Nephron (organoid): Measurements from ENCODE around the gene ICAM5.
"Not testable (repeated sequence)": the region's sequence is repeated elsewhere in the genome, so short reads cannot be mapped to it uniquely, and the experiment has no call there.

Experiments
- H3K27ac Mint-ChIP-seq, 3 experiments: 2 replicates each; pipeline ENCODE4 v1.8.0; 2020; ENCODE audit warnings: mixed read lengths in 3 of 3, mild to moderate bottlenecking in 2 of 3, moderate library complexity in 1 of 3
- H3K27me3 Mint-ChIP-seq: 2 replicates; pipeline ENCODE4 v1.8.0; 2021; ENCODE audit warnings: low read depth, mild to moderate bottlenecking, moderate library complexity, mixed read lengths
- H3K36me3 Mint-ChIP-seq: 2 replicates; pipeline ENCODE4 v1.8.0; 2020; ENCODE audit warnings: low read depth, mixed read lengths
- H3K4me1 Mint-ChIP-seq: 2 replicates; pipeline ENCODE4 v1.8.0; 2020; ENCODE audit warnings: mixed read lengths
- H3K4me3 Mint-ChIP-seq, 3 experiments: 2 replicates each; pipeline ENCODE4 v1.8.0; 2020; ENCODE audit warnings: mild to moderate bottlenecking in 3 of 3, mixed read lengths in 3 of 3, moderate library complexity in 2 of 3
- H3K9me3 Mint-ChIP-seq: 2 replicates; pipeline ENCODE4 v1.8.0; 2020; ENCODE audit warnings: mixed read lengths
- TF ChIP-seq, protein P1 (sequence below), 3 experiments: fragments of 200-600 bp; sonication (generic); IDR thresholded peaks; one replicate each; pipeline ENCODE4 v1.5.0; 2021; ENCODE audit warnings: antibody characterized with exemption in 3 of 3; ENCODE audit not compliant: unreplicated experiment in 3 of 3

The ICAM5 gene

DNA sequence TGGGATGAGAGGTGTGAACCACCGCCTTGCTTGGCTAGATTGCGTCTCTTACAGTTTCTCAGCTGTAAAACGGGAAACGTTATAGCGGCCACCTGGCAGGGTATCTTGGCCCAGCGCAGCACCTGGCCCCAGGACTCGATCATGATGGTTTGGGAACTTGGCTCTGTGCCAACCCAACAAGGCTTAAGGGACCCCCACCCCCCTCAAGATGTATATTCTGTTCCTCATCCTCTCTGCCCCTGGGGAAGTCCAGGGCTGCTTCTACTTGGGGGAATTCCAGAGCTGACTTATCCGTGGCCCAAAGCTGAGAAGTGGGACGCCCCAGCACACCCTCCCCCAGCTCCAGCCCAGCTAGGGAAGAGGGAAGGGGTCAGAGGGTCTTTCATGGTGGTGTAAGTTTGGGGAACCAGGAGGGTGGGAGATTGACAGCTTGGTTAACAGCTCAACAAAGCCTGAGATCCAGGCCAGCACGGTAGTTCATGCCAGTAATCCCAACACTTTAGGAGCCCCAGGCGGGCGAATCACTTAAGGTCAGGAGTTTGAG lies 18.1 kb upstream of the ICAM5 start:
- Mint-ChIP-seq H3K27me3 (peaks cover 79% of the 10 kb centered on the region), H3K36me3 (no peaks in the 10 kb centered on the region), H3K27ac (no peak overlapping the region), H3K4me3 (peak overlapping the region in 2 of 3 experiments; percentile 41 to 62), H3K4me1 (no peaks in the 10 kb centered on the region), H3K9me3 (no peaks in the 10 kb centered on the region)
- TF ChIP-seq, protein P1, sequence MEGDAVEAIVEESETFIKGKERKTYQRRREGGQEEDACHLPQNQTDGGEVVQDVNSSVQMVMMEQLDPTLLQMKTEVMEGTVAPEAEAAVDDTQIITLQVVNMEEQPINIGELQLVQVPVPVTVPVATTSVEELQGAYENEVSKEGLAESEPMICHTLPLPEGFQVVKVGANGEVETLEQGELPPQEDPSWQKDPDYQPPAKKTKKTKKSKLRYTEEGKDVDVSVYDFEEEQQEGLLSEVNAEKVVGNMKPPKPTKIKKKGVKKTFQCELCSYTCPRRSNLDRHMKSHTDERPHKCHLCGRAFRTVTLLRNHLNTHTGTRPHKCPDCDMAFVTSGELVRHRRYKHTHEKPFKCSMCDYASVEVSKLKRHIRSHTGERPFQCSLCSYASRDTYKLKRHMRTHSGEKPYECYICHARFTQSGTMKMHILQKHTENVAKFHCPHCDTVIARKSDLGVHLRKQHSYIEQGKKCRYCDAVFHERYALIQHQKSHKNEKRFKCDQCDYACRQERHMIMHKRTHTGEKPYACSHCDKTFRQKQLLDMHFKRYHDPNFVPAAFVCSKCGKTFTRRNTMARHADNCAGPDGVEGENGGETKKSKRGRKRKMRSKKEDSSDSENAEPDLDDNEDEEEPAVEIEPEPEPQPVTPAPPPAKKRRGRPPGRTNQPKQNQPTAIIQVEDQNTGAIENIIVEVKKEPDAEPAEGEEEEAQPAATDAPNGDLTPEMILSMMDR (IDR thresholded peaks at IDR 0.05; ENCODE audit: unreplicated experiment in 3 of 3), result no peak

- H3K4me1 Mint-ChIP-seq, result no peaks in the 10 kb centered on the region
- H3K4me3 Mint-ChIP-seq, result no peak overlapping the region
- no peaks in the 10 kb centered on the region for H3K36me3 Mint-ChIP-seq
- TF ChIP-seq, protein P1 (IDR thresholded peaks at IDR 0.05; ENCODE audit: unreplicated experiment in 3 of 3), result no peak
- H3K27ac Mint-ChIP-seq, result peak overlapping the region in 1 of 3 experiments; percentile 58
- H3K27me3 Mint-ChIP-seq, result peaks cover 62% of the 10 kb centered on the region
- no peaks in the 10 kb centered on the region for H3K9me3 Mint-ChIP-seq
Measured at GRCh38 chr19:10274589-10274988, 15.2 kb upstream of the ICAM5 start.

DNA sequence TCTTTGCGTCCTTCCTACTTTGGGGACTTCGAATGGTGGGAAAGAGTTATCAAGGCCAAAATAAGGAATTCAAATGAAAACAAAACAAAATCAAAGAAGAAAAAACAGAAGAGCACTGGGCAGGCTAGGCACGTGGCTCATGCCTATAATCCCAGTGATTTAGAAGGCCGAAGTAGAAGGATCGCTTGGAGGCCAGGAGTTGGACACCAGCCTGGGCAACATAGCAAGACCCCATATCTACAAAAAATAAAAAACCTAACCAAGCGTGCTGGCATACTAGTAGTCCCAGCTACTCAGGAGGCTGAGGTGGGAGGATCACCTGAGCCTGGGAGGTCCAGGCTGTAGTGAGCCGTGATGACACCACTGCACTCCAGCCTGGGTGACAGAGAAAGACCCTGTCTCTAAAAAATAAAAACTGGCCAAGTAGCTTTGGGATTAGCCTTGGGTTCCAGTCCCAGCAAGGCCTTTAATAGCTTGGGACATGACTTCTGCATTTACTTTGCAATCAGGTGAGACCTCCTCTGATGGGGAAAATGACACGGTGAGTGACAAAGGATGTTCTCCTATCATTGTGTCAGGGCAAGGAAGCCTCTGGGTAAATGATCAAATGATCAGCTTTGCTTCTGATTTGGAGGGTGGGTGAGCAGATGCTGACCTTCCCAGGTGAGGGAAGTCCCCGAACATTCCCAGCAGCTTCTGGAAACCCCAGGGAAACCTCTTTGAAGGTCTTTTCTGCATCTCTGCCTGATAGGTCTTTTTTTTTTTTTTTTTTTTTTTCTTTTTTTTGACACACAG lies 11.8 kb upstream of the ICAM5 start:
- TF ChIP-seq, protein P1 (IDR thresholded peaks at IDR 0.05; ENCODE audit: unreplicated experiment in 3 of 3), result no peak
- no peak overlapping the region for H3K4me3 Mint-ChIP-seq

GRCh38 chr19:10278935-10279334 lies 10.8 kb upstream of the ICAM5 start:
- no peaks in the 10 kb centered on the region for H3K36me3 Mint-ChIP-seq
- no peaks in the 10 kb centered on the region for H3K4me1 Mint-ChIP-seq
- no peak overlapping the region for H3K27ac Mint-ChIP-seq
- H3K9me3 Mint-ChIP-seq, result no peaks in the 10 kb centered on the region
- TF ChIP-seq, protein P1 (IDR thresholded peaks at IDR 0.05; ENCODE audit: unreplicated experiment in 3 of 3), result no peak
- no peak overlapping the region for H3K4me3 Mint-ChIP-seq
- peaks cover 28% of the 10 kb centered on the region for H3K27me3 Mint-ChIP-seq

More for the DNA sequence above, 11.8 kb upstream of the ICAM5 start:
- Mint-ChIP-seq H3K27ac (no peak overlapping the region), H3K4me1 (no peaks in the 10 kb centered on the region), H3K36me3 (no peaks in the 10 kb centered on the region), H3K9me3 (no peaks in the 10 kb centered on the region), H3K27me3 (peaks cover 33% of the 10 kb centered on the region)

- Mint-ChIP-seq H3K27me3 (peaks cover 19% of the 10 kb centered on the region), H3K4me1 (no peaks in the 10 kb centered on the region), H3K36me3 (peaks cover 1% of the 10 kb centered on the region), H3K4me3 (no peak overlapping the region), H3K9me3 (no peaks in the 10 kb centered on the region), H3K27ac (peak overlapping the region in 1 of 3 experiments; percentile 45)
- TF ChIP-seq, protein P1 (IDR thresholded peaks at IDR 0.05; ENCODE audit: unreplicated experiment in 3 of 3), result no peak
Measured at GRCh38 chr19:10279737-10280442, 9.9 kb upstream of the ICAM5 start.

DNA sequence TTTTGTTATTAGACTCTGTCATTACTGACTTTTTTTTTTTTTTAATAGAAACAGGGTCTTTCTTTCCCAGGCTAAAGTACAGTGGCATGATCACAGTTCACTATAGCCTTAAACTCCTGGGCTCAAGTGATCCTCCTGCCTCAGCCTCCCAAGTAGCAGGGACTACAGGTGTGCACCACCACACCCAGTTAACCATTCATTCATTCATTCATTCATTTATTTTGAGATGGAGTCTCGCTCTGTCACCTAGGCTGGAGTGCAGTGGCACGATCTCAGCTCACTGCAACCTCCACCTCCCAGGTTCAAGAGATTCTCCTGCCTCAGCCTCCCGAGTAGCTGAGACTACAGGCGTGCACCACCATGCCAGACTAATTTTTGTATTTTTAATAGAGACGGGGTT lies 7.7 kb upstream of the ICAM5 start:
- peaks cover 35% of the 10 kb centered on the region for H3K27me3 Mint-ChIP-seq
- H3K4me3 Mint-ChIP-seq, H3K36me3 Mint-ChIP-seq, H3K27ac Mint-ChIP-seq, H3K9me3 Mint-ChIP-seq, H3K4me1 Mint-ChIP-seq: not testable (repeated sequence)
